ENCODE data around the gene CNRIP1.
A peak's percentile ranks its signal among the peaks of the same experiment; 100 is the strongest.

Gene CNRIP1, protein sequence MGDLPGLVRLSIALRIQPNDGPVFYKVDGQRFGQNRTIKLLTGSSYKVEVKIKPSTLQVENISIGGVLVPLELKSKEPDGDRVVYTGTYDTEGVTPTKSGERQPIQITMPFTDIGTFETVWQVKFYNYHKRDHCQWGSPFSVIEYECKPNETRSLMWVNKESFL

GRCh38 chr2:68319398-68320117, at the start of gene CNRIP1:
Gene CNRIP1, minus strand, starts transcription at chr2:68319949. Its CDS starts 549 bp downstream, at chr2:68319400.
- Histone ChIP-seq H3K27me3 (ENCODE audit: control insufficient read depth, insufficient read depth, low read length) (peaks cover 32% of the 10 kb centered on the region), H3K4me1 (ENCODE audit: control insufficient read depth, insufficient read depth, low read length) (peaks cover 9% of the 10 kb centered on the region), H3K9ac (ENCODE audit: low read length) (peak within 1 kb of the TSS; percentile 62), H3K36me3 (ENCODE audit: control insufficient read depth, insufficient read depth, low read length) (no peaks in the 10 kb centered on the region), H3K9me3 (ENCODE audit: control insufficient read depth, low read length) (no peaks in the 10 kb centered on the region), H3K4me3 (ENCODE audit: low read length) (peak within 1 kb of the TSS; percentile 46)

GRCh38 chr2:68369337-68369734, 49.6 kb upstream of the CNRIP1 start:
- Histone ChIP-seq H3K36me3 (ENCODE audit: control insufficient read depth, insufficient read depth, low read length) (no peaks in the 10 kb centered on the region), H3K9ac (ENCODE audit: low read length) (no peak overlapping the region), H3K27me3 (ENCODE audit: control insufficient read depth, insufficient read depth, low read length) (no peaks in the 10 kb centered on the region), H3K4me3 (ENCODE audit: low read length) (no peak overlapping the region), H3K9me3 (ENCODE audit: control insufficient read depth, low read length) (no peaks in the 10 kb centered on the region), H3K4me1 (ENCODE audit: control insufficient read depth, insufficient read depth, low read length) (no peaks in the 10 kb centered on the region)

- Histone ChIP-seq H3K4me1 (ENCODE audit: control insufficient read depth, insufficient read depth, low read length) (no peaks in the 10 kb centered on the region), H3K9me3 (ENCODE audit: control insufficient read depth, low read length) (no peaks in the 10 kb centered on the region), H3K27me3 (ENCODE audit: control insufficient read depth, insufficient read depth, low read length) (no peaks in the 10 kb centered on the region), H3K36me3 (ENCODE audit: control insufficient read depth, insufficient read depth, low read length) (no peaks in the 10 kb centered on the region), H3K9ac (ENCODE audit: low read length) (no peak overlapping the region), H3K4me3 (ENCODE audit: low read length) (no peak overlapping the region)
Observed at GRCh38 chr2:68368654-68369336, 49.0 kb upstream of the CNRIP1 start.

GRCh38 chr2:68367953-68368653, 48.4 kb upstream of the CNRIP1 start:
- Histone ChIP-seq H3K9ac (ENCODE audit: low read length) (no peak overlapping the region), H3K4me1 (ENCODE audit: control insufficient read depth, insufficient read depth, low read length) (no peaks in the 10 kb centered on the region)

GRCh38 chr2:68366083-68366560, 46.4 kb upstream of the CNRIP1 start:
- no peaks in the 10 kb centered on the region for H3K4me1 ChIP-seq (ENCODE audit: control insufficient read depth, insufficient read depth, low read length)
- H3K27me3 ChIP-seq (ENCODE audit: control insufficient read depth, insufficient read depth, low read length): no peaks in the 10 kb centered on the region
- H3K36me3 ChIP-seq (ENCODE audit: control insufficient read depth, insufficient read depth, low read length): no peaks in the 10 kb centered on the region
- H3K4me3 ChIP-seq (ENCODE audit: low read length): no peak overlapping the region
- no peaks in the 10 kb centered on the region for H3K9me3 ChIP-seq (ENCODE audit: control insufficient read depth, low read length)
- no peak overlapping the region for H3K9ac ChIP-seq (ENCODE audit: low read length)

More at GRCh38 chr2:68367953-68368653, 48.4 kb upstream of the CNRIP1 start:
- Histone ChIP-seq H3K9me3 (ENCODE audit: control insufficient read depth, low read length) (no peaks in the 10 kb centered on the region), H3K36me3 (ENCODE audit: control insufficient read depth, insufficient read depth, low read length) (no peaks in the 10 kb centered on the region), H3K27me3 (ENCODE audit: control insufficient read depth, insufficient read depth, low read length) (no peaks in the 10 kb centered on the region), H3K4me3 (ENCODE audit: low read length) (no peak overlapping the region)

DNA sequence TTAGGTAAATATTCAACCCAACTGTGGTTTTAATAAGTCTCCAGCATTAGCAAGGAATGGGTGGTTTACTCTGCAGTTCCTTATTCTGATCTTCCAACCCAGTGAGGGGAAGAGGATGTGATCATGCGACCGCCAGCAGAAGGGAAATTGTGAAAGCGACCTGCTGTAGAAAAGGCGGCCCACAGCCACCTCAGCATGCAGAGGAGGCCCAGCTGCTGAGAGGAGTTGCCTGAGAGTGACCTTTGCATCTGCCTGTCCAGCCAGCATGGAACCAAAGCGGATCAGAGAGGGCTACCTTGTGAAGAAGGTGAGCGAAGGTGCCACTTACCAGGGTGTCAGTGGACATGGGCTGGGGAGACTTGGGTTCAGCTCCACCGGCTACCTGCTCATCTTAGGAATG, 45.3 kb upstream of the CNRIP1 start, which contains the start of gene PLEK:
TSS of gene PLEK (plus strand) at position 196 of the 400 bp plus-strand sequence. CDS start at position 266, 70 bp downstream.
- no peaks in the 10 kb centered on the region for H3K27me3 ChIP-seq (ENCODE audit: control insufficient read depth, insufficient read depth, low read length)
- no peak within 1 kb of the TSS for H3K9ac ChIP-seq (ENCODE audit: low read length)
- no peak within 1 kb of the TSS for H3K4me3 ChIP-seq (ENCODE audit: low read length)
- H3K9me3 ChIP-seq (ENCODE audit: control insufficient read depth, low read length): no peaks in the 10 kb centered on the region
- no peaks in the 10 kb centered on the region for H3K4me1 ChIP-seq (ENCODE audit: control insufficient read depth, insufficient read depth, low read length)
- no peaks in the 10 kb centered on the region for H3K36me3 ChIP-seq (ENCODE audit: control insufficient read depth, insufficient read depth, low read length)

DNA sequence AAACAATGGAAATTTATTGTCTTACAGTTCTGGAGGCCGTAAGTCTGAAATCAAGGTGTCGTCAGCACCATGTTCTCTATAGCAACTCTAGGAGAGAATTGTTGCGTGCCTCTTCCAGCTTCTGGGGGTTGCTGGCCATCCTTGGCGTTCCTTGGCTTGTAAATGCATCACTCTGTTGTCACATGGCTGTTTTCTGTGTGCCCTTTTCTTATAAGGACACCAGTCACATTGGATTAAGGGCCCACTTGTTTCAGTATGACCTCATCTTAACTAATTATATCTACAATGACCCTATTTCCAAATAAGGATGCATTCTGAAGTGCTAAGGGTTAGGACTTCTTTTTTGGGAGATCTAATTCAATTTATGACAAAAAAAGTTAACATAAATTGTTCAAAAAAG, 44.0 kb upstream of the CNRIP1 start:
- Histone ChIP-seq H3K9me3 (ENCODE audit: control insufficient read depth, low read length) (no peaks in the 10 kb centered on the region), H3K36me3 (ENCODE audit: control insufficient read depth, insufficient read depth, low read length) (no peaks in the 10 kb centered on the region), H3K4me3 (ENCODE audit: low read length) (no peak overlapping the region), H3K27me3 (ENCODE audit: control insufficient read depth, insufficient read depth, low read length) (no peaks in the 10 kb centered on the region), H3K9ac (ENCODE audit: low read length) (no peak overlapping the region), H3K4me1 (ENCODE audit: control insufficient read depth, insufficient read depth, low read length) (no peaks in the 10 kb centered on the region)

DNA sequence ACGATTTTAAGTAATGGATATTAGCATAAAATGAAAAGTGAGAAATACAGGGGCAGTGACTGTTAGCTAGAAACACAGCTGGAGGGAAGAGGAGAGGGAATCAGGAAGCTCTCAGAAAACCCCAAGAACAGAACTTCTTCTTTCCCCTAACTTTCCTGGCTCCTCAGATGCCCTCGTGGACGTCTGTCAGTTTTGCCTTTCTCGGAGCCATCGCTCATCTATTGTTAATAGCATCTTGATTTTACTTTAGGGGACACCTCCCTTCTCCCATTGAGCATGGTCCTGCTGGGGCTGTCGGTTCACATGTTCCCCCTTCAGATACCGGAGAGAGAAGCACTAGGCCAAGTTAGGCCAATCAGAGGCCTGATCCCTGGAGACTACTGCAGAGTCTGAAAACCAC, 43.0 kb upstream of the CNRIP1 start:
- no peak overlapping the region for H3K4me3 ChIP-seq (ENCODE audit: low read length)
- no peaks in the 10 kb centered on the region for H3K36me3 ChIP-seq (ENCODE audit: control insufficient read depth, insufficient read depth, low read length)
- H3K9ac ChIP-seq (ENCODE audit: low read length): no peak overlapping the region
- no peaks in the 10 kb centered on the region for H3K27me3 ChIP-seq (ENCODE audit: control insufficient read depth, insufficient read depth, low read length)
- H3K4me1 ChIP-seq (ENCODE audit: control insufficient read depth, insufficient read depth, low read length): no peaks in the 10 kb centered on the region
- H3K9me3 ChIP-seq (ENCODE audit: control insufficient read depth, low read length): no peaks in the 10 kb centered on the region

- Histone ChIP-seq H3K27me3 (ENCODE audit: control insufficient read depth, insufficient read depth, low read length) (no peaks in the 10 kb centered on the region), H3K9me3 (ENCODE audit: control insufficient read depth, low read length) (no peaks in the 10 kb centered on the region), H3K9ac (ENCODE audit: low read length) (no peak overlapping the region), H3K4me1 (ENCODE audit: control insufficient read depth, insufficient read depth, low read length) (no peaks in the 10 kb centered on the region), H3K36me3 (ENCODE audit: control insufficient read depth, insufficient read depth, low read length) (no peaks in the 10 kb centered on the region), H3K4me3 (ENCODE audit: low read length) (no peak overlapping the region)
Observed at GRCh38 chr2:68362069-68362468, 42.3 kb upstream of the CNRIP1 start.

GRCh38 chr2:68359889-68360288, 40.1 kb upstream of the CNRIP1 start:
- H3K4me3 ChIP-seq (ENCODE audit: low read length): no peak overlapping the region
- H3K9ac ChIP-seq (ENCODE audit: low read length): no peak overlapping the region
- no peaks in the 10 kb centered on the region for H3K36me3 ChIP-seq (ENCODE audit: control insufficient read depth, insufficient read depth, low read length)
- no peaks in the 10 kb centered on the region for H3K4me1 ChIP-seq (ENCODE audit: control insufficient read depth, insufficient read depth, low read length)
- H3K9me3 ChIP-seq (ENCODE audit: control insufficient read depth, low read length): no peaks in the 10 kb centered on the region
- H3K27me3 ChIP-seq (ENCODE audit: control insufficient read depth, insufficient read depth, low read length): no peaks in the 10 kb centered on the region

DNA sequence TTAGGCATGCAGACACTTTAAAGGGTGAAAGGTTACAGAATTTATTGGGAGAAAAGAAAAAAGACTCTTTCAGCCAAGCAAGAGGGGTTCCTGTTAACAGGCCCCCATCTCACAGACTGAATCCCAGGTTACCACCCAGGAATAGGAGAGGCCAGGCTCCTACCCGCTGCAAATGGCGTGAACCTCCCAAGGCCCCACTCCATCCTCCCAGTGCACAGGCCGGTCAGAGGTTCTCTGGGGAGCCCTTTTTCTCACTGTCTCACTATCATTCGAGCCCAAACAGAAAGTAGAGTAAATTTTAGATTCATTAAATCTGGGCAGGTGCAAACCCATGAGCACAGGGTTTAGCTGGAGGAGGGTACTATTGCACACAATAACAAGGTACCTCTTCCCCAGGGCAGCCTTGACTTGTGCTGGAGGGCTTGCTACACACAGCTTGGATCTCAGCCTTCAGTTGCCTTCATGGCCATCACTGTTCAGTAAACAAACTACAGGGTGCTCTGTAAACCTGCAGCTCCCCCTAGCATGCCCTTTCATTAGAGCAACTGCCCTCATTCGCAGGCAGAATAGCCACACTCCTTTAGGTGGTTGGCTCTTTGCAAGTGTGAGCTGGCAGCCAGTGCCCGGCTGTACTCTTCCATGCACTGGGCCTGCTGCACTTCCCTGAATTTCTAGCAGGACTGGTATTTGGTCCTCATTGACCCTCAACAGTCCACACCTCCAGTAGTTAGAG, 38.0 kb upstream of the CNRIP1 start:
- Histone ChIP-seq H3K4me3 (ENCODE audit: low read length) (no peak overlapping the region), H3K4me1 (ENCODE audit: control insufficient read depth, insufficient read depth, low read length) (no peaks in the 10 kb centered on the region), H3K9me3 (ENCODE audit: control insufficient read depth, low read length) (no peaks in the 10 kb centered on the region), H3K36me3 (ENCODE audit: control insufficient read depth, insufficient read depth, low read length) (no peaks in the 10 kb centered on the region), H3K27me3 (ENCODE audit: control insufficient read depth, insufficient read depth, low read length) (no peaks in the 10 kb centered on the region), H3K9ac (ENCODE audit: low read length) (no peak overlapping the region)

All from mucosa of stomach (tissue), 1 donor.